ENCODE data around the gene NAT14. TPM values are rescaled to one million over a fixed set of nuclear protein-coding genes. Genes with fewer than 3 reads are reported as not detected.

The NAT14 gene
- total RNA-seq, 1 experiment from 2014 or later = 49.6 TPM

- DNase-seq = no peak
- no peak overlapping the region for H3K27ac Mint-ChIP-seq (ENCODE audit: unreplicated experiment)
- no peaks in the 10 kb centered on the region for H3K36me3 Mint-ChIP-seq (ENCODE audit: insufficient read depth, unreplicated experiment)
- H3K4me1 Mint-ChIP-seq (ENCODE audit: low read depth, unreplicated experiment) = no peaks in the 10 kb centered on the region
- H3K4me3 Mint-ChIP-seq (ENCODE audit: low read depth, unreplicated experiment) = no peak overlapping the region
- no peaks in the 10 kb centered on the region for H3K9me3 Mint-ChIP-seq (ENCODE audit: low read depth, unreplicated experiment)
- TF ChIP-seq CTCF (IDR thresholded peaks at IDR 0.05; ENCODE audit: unreplicated experiment) = no peak
- intact Hi-C loops (cut with micrococcal nuclease; ENCODE audit: unreplicated experiment) = no loop called here
- no TSS peak for BruUV-seq (replicated peaks)
- no peaks in the 10 kb centered on the region for H3K27me3 Mint-ChIP-seq (ENCODE audit: unreplicated experiment)
- CTCF ChIA-PET = interaction anchor here (0.7 to 1.1 kb wide), 3 partner anchors 18 to 65 kb away, joined by 3 to 4 read pairs (median 3); partner anchors contain the start of gene ZNF524
Measured at GRCh38 chr19:55535173-55535964, 50.4 kb downstream of the NAT14 start.

- no peak for DNase-seq
- Mint-ChIP-seq H3K27me3 (ENCODE audit: unreplicated experiment) (no peaks in the 10 kb centered on the region), H3K4me1 (ENCODE audit: low read depth, unreplicated experiment) (no peaks in the 10 kb centered on the region), H3K4me3 (ENCODE audit: low read depth, unreplicated experiment) (no peak overlapping the region), H3K27ac (ENCODE audit: unreplicated experiment) (no peak overlapping the region), H3K36me3 (ENCODE audit: insufficient read depth, unreplicated experiment) (no peaks in the 10 kb centered on the region), H3K9me3 (ENCODE audit: low read depth, unreplicated experiment) (no peaks in the 10 kb centered on the region)
- TF ChIP-seq CTCF (IDR thresholded peaks at IDR 0.05; ENCODE audit: unreplicated experiment) = no peak
- CTCF ChIA-PET = interaction anchor here (0.6 to 1.1 kb wide), 3 partner anchors 27 to 64 kb away, joined by 3 to 4 read pairs (median 3); partner anchors contain the start of gene ZNF524
- BruUV-seq (replicated peaks) = no TSS peak
- intact Hi-C loops (cut with micrococcal nuclease; ENCODE audit: unreplicated experiment) = no loop called here
Measured at GRCh38 chr19:55535965-55536350, 51.0 kb downstream of the NAT14 start.

- intact Hi-C loops (cut with micrococcal nuclease; ENCODE audit: unreplicated experiment) = no loop called here
- H3K4me3 Mint-ChIP-seq (ENCODE audit: low read depth, unreplicated experiment) = no peak overlapping the region
- DNase-seq = no peak
- H3K27ac Mint-ChIP-seq (ENCODE audit: unreplicated experiment) = no peak overlapping the region
- no TSS peak for BruUV-seq (replicated peaks)
- peaks cover 3% of the 10 kb centered on the region for H3K27me3 Mint-ChIP-seq (ENCODE audit: unreplicated experiment)
- TF ChIP-seq CTCF (IDR thresholded peaks at IDR 0.05; ENCODE audit: unreplicated experiment) = no peak
- no peaks in the 10 kb centered on the region for H3K4me1 Mint-ChIP-seq (ENCODE audit: low read depth, unreplicated experiment)
- H3K36me3 Mint-ChIP-seq (ENCODE audit: insufficient read depth, unreplicated experiment) = no peaks in the 10 kb centered on the region
- H3K9me3 Mint-ChIP-seq (ENCODE audit: low read depth, unreplicated experiment) = no peaks in the 10 kb centered on the region
- CTCF ChIA-PET = interaction anchor here (0.6 to 0.7 kb wide), 2 partner anchors 12 to 27 kb away, joined by 3 to 4 read pairs; no protein-coding TSS in a partner anchor
Measured at GRCh38 chr19:55536366-55536765, 51.4 kb downstream of the NAT14 start.

Other genes with a start within 250 kb of the NAT14 start
- 126 and 132 TPM in 2 replicates for gene PPP6R1, start 226.2 kb upstream of the NAT14 start, total RNA-seq (2022)
- gene HSPBP1, start 205.1 kb upstream of the NAT14 start, total RNA-seq (2022) = 72.0 and 72.8 TPM in 2 replicates
- 3.4 and 3.8 TPM in 2 replicates for gene BRSK1, start 201.2 kb upstream of the NAT14 start, total RNA-seq (2022)
- 0.73 TPM in 1 of 2 replicates, not detected in the other for gene TMEM150B, start 159.8 kb upstream of the NAT14 start, total RNA-seq (2022)
- 16.1 and 23.5 TPM in 2 replicates for gene KMT5C, start 145.3 kb upstream of the NAT14 start, total RNA-seq (2022)
- gene COX6B2, start 130.5 kb upstream of the NAT14 start, total RNA-seq (2022) = 1.4 and 3.4 TPM in 2 replicates
- not detected in 2 replicates for gene GARIN5B, start 121.9 kb upstream of the NAT14 start, total RNA-seq (2022)
- gene IL11, start 114.7 kb upstream of the NAT14 start, total RNA-seq (2022) = 0.97 and 1.3 TPM in 2 replicates
- gene TMEM190, start 108.4 kb upstream of the NAT14 start, total RNA-seq (2022) = not detected in 2 replicates
- 38.8 and 49.4 TPM in 2 replicates for gene TMEM238, start 100.9 kb upstream of the NAT14 start, total RNA-seq (2022)
- gene RPL28, start 99.3 kb upstream of the NAT14 start, total RNA-seq (2022) = 1,462 and 1,520 TPM in 2 replicates
- 239 and 287 TPM in 2 replicates for gene UBE2S, start 77.4 kb upstream of the NAT14 start, total RNA-seq (2022)
- gene SHISA7, start 41.9 kb upstream of the NAT14 start, total RNA-seq (2022) = not detected in 2 replicates
- 41.6 and 44.9 TPM in 2 replicates for gene ISOC2, start 23.5 kb upstream of the NAT14 start, total RNA-seq (2022)
- gene C19orf85, start 20.4 kb upstream of the NAT14 start, total RNA-seq (2022) = not detected in 2 replicates
- 11.9 and 13.0 TPM in 2 replicates for gene ZNF628, start 8.6 kb upstream of the NAT14 start, total RNA-seq (2022)
- 0.26 and 0.69 TPM in 2 replicates for gene SSC5D, start 3.2 kb downstream of the NAT14 start, total RNA-seq (2022)
- gene SBK2, start 51.9 kb downstream of the NAT14 start, total RNA-seq (2022) = not detected in 2 replicates
- gene SBK3, start 60.4 kb downstream of the NAT14 start, total RNA-seq (2022) = 0.57 and 0.78 TPM in 2 replicates
- gene ZNF579, start 95.7 kb downstream of the NAT14 start, total RNA-seq (2022) = 29.8 and 33.4 TPM in 2 replicates
- gene FIZ1, start 114.3 kb downstream of the NAT14 start, total RNA-seq (2022) = 18.6 and 23.0 TPM in 2 replicates
- gene ZNF524, start 115.1 kb downstream of the NAT14 start, total RNA-seq (2022) = 18.5 and 21.8 TPM in 2 replicates
- gene ZNF865, start 120.5 kb downstream of the NAT14 start, total RNA-seq (2022) = 29.6 and 30.9 TPM in 2 replicates
- 6.0 and 7.1 TPM in 2 replicates for gene ZNF784, start 139.4 kb downstream of the NAT14 start, total RNA-seq (2022)
- 35.6 TPM in 2 replicates for gene ZNF580, start 155.8 kb downstream of the NAT14 start, total RNA-seq (2022)
- 33.0 and 33.1 TPM in 2 replicates for gene ZNF581, start 158.5 kb downstream of the NAT14 start, total RNA-seq (2022)
- gene CCDC106, start 163.0 kb downstream of the NAT14 start, total RNA-seq (2022) = 12.7 and 18.3 TPM in 2 replicates
- 286 and 309 TPM in 2 replicates for gene U2AF2, start 169.8 kb downstream of the NAT14 start, total RNA-seq (2022)
- 162 and 180 TPM in 2 replicates for gene EPN1, start 190.0 kb downstream of the NAT14 start, total RNA-seq (2022)

All from Calu3 (cell line).